Suprapubic skin (tissue), 3 donors: ENCODE results near the gene DPP10.

Experiments used
- CTCF ChIP-seq, 2 donors: fragments of 200-600 bp in 1 of 2; fragments of 450-650 bp in 1 of 2; sonication (generic) in 1 of 2; IDR thresholded peaks; one replicate each; pipeline ENCODE4 v1.5.1; 2016 to 2019; ENCODE audit warnings: antibody characterized with exemption in 2 of 2, mild to moderate bottlenecking in 1 of 2, moderate library complexity in 1 of 2
- EP300 ChIP-seq: sonication (generic); formaldehyde crosslinking; IDR thresholded peaks from one replicate; pipeline ENCODE4 v1.6.1; 2017; ENCODE audit warnings: antibody characterized with exemption

DNA sequence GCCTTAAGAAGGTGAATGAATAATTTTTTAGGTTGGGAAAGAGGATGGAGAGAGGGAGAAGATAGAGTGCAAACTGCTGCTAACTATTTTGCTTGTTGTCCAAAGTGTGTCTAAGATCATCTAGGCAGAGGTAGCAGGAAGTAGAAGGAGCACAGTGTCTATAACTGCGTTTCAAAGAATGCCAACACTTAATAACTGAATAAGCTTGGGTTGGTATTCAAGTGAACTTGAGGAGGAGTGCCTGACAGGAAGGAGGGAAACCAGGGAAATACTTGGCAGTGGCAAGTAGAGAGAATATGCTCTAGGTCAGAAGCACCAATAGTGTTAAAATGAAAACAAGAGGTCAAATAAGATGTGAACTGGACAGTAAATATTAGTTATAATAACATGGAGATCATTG lies 155.9 kb downstream of the DPP10 start:
- TF ChIP-seq EP300 (no peak), CTCF (IDR thresholded peaks at IDR 0.05) (no peak)
